NK-92 treated with Interleukin-12 subunit alpha and Interleukin-12 subunit beta, amount 100 ng/mL, for 24 hours (cell line): Measurements from ENCODE around the gene SPIC.
"Not testable (repeated sequence)": the region's sequence is repeated elsewhere in the genome, so short reads cannot be mapped to it uniquely, and the experiment has no call there.

Experiments used
- DNase-seq: peaks from one replicate; lab custom pipeline; 2025; lab: John Stamatoyannopoulos, UW

SPIC gene

GRCh38 chr12:101474711-101475386 lies at the start of gene SPIC:
SPIC (plus strand) TSS chr12:101475336; CDS start chr12:101476905, 1,569 bp downstream.
- DNase-seq, result no peak

- no peak for DNase-seq
These were observed 44.7 kb upstream of the SPIC start for GRCh38 chr12:101430456-101430855.

- DNase-seq, result no peak
These were observed 39.0 kb upstream of the SPIC start for GRCh38 chr12:101436136-101436535.

GRCh38 chr12:101439236-101439635 lies 35.9 kb upstream of the SPIC start:
- DNase-seq, result no peak

- DNase-seq, result no peak
These were observed 33.5 kb upstream of the SPIC start for GRCh38 chr12:101441461-101442224.

GRCh38 chr12:101455685-101456084 lies 19.5 kb upstream of the SPIC start:
- no peak for DNase-seq

GRCh38 chr12:101459642-101460346 lies 15.3 kb upstream of the SPIC start:
- DNase-seq, result no peak

GRCh38 chr12:101468948-101469347 lies 6.2 kb upstream of the SPIC start:
- DNase-seq, result no peak

GRCh38 chr12:101470939-101471338 lies 4.2 kb upstream of the SPIC start:
- DNase-seq, result no peak

GRCh38 chr12:101471878-101472277 lies 3.3 kb upstream of the SPIC start:
- DNase-seq, result not testable (repeated sequence)

- no peak for DNase-seq
These were observed 888 bp upstream of the SPIC start for GRCh38 chr12:101474248-101474647.

- DNase-seq, result no peak
These were observed 692 bp downstream of the SPIC start for GRCh38 chr12:101475751-101476305.

GRCh38 chr12:101480849-101481248 lies 5.7 kb downstream of the SPIC start:
- no peak for DNase-seq

GRCh38 chr12:101485021-101485420 lies 9.9 kb downstream of the SPIC start:
- DNase-seq, result no peak

- DNase-seq, result no peak
These were observed 13.3 kb downstream of the SPIC start for GRCh38 chr12:101488469-101488868.

GRCh38 chr12:101490286-101490920 lies 15.3 kb downstream of the SPIC start:
- DNase-seq, result no peak

GRCh38 chr12:101491329-101491728 lies 16.2 kb downstream of the SPIC start:
- no peak for DNase-seq

- DNase-seq, result no peak
These were observed 18.4 kb downstream of the SPIC start for GRCh38 chr12:101493556-101493955.

GRCh38 chr12:101498252-101498651 lies 23.1 kb downstream of the SPIC start:
- no peak for DNase-seq

- no peak for DNase-seq
These were observed 26.4 kb downstream of the SPIC start for GRCh38 chr12:101501410-101501995.

GRCh38 chr12:101521136-101521535 lies 46.0 kb downstream of the SPIC start:
- DNase-seq, result no peak

GRCh38 chr12:101527682-101528081 lies 52.5 kb downstream of the SPIC start:
- no peak for DNase-seq
